Vagina (tissue), 2 donors: ENCODE data around the gene TMEM205. TPM values are rescaled to one million over a fixed set of nuclear protein-coding genes. Genes with fewer than 3 reads are reported as not detected.
A peak's percentile ranks its signal among the peaks of the same experiment; 100 is the strongest.

Source experiments
- DNase-seq, 2 donors: peaks; one replicate each; pipeline ENCODE4 v3.0.0-alpha.2; 2017; ENCODE audit errors: extremely low spot score in 2 of 2
- H3K27ac ChIP-seq: fragments of 200-600 bp; sonication (generic); one replicate; pipeline ENCODE4 v1.5.1; 2019
- H3K27me3 ChIP-seq: fragments of 200-600 bp; sonication (generic); one replicate; pipeline ENCODE4 v1.5.1; 2019
- H3K36me3 ChIP-seq, 2 donors: fragments of 200-600 bp; sonication (generic); one replicate each; pipeline ENCODE4 v1.5.1; 2017 to 2019
- H3K4me1 ChIP-seq: fragments of 200-600 bp; sonication (generic); one replicate; pipeline ENCODE4 v1.5.1; 2019
- H3K4me3 ChIP-seq, 2 donors: fragments of 200-600 bp; sonication (generic); 1 replicate in 1 of 2; 2 replicates in 1 of 2; pipeline ENCODE4 v1.5.1; 2016 to 2019
- H3K9me3 ChIP-seq: fragments of 200-600 bp; sonication (generic); one replicate; pipeline ENCODE4 v1.5.1; 2019
- POLR2A ChIP-seq, 2 donors: fragments of 450-650 bp; IDR thresholded peaks; one replicate each; pipeline ENCODE4 v1.6.1; 2017; ENCODE audit warnings: antibody characterized with exemption in 2 of 2, mild to moderate bottlenecking in 2 of 2, moderate library complexity in 2 of 2
- POLR2AphosphoS5 ChIP-seq, 2 donors: sonication (generic); formaldehyde crosslinking; IDR thresholded peaks; one replicate each; pipeline ENCODE4 v1.9.0; 2017; ENCODE audit warnings: antibody characterized with exemption in 2 of 2, mild to moderate bottlenecking in 2 of 2, low read depth in 1 of 2; ENCODE audit not compliant: insufficient read depth in 1 of 2
- intact Hi-C: fragments of 100-400 bp; cut with DNase I; formaldehyde crosslinking; loops from one replicate; pipeline ENCODE4 v1.15.1; 2023
- total RNA-seq: library from RNA; depleted of rRNA; stranded (reverse); fragments of >200 nt; gene quantifications from one replicate; pipeline ENCODE4 v1.2.3, GENCODE V29; 2016
- TF ChIP-seq, protein P1 (sequence below), 3 experiments: fragments of 450-650 bp in 2 of 3; fragments of 200-600 bp in 1 of 3; sonication (generic) in 1 of 3; IDR thresholded peaks; one replicate each; pipeline ENCODE4 v1.5.1; 2017 to 2019; ENCODE audit warnings: antibody characterized with exemption in 3 of 3, mild to moderate bottlenecking in 2 of 3, moderate library complexity in 2 of 3

TMEM205 gene
- total RNA-seq, 1 donor from 2014 or later, result 173 TPM

DNA sequence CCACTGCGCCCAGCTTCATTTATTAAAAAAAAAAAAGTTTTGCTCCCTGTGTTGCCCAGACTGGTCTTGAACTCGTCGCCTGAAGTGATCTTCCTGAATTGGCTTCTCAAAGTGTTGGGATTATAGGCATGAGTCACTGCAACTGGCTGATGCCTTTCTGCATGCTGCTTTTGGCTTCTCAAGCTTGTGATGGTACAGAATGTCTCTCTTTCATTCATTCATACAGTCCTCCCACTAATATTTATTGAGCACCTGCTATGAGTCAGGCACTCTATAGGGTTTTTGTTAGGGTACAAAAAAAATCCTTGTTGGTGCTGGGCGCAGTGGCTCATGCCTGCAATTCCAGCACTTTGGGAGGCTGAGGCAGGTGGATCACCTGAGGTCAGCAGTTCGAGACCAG, 41.1 kb downstream of the TMEM205 start:
- TF ChIP-seq POLR2AphosphoS5 (IDR thresholded peaks at IDR 0.05; ENCODE audit: insufficient read depth in 1 of 2, low read depth in 1 of 2) (no peak), POLR2A (IDR thresholded peaks at IDR 0.05) (no peak)
- TF ChIP-seq, protein P1, sequence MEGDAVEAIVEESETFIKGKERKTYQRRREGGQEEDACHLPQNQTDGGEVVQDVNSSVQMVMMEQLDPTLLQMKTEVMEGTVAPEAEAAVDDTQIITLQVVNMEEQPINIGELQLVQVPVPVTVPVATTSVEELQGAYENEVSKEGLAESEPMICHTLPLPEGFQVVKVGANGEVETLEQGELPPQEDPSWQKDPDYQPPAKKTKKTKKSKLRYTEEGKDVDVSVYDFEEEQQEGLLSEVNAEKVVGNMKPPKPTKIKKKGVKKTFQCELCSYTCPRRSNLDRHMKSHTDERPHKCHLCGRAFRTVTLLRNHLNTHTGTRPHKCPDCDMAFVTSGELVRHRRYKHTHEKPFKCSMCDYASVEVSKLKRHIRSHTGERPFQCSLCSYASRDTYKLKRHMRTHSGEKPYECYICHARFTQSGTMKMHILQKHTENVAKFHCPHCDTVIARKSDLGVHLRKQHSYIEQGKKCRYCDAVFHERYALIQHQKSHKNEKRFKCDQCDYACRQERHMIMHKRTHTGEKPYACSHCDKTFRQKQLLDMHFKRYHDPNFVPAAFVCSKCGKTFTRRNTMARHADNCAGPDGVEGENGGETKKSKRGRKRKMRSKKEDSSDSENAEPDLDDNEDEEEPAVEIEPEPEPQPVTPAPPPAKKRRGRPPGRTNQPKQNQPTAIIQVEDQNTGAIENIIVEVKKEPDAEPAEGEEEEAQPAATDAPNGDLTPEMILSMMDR (IDR thresholded peaks at IDR 0.05), result no peak
- Histone ChIP-seq H3K27me3 (no peaks in the 10 kb centered on the region), H3K36me3 (no peaks in the 10 kb centered on the region), H3K27ac (no peak overlapping the region), H3K4me1 (no peaks in the 10 kb centered on the region), H3K4me3 (no peak overlapping the region), H3K9me3 (no peaks in the 10 kb centered on the region)
- no peak for DNase-seq
- intact Hi-C loops, result no loop called here

DNA sequence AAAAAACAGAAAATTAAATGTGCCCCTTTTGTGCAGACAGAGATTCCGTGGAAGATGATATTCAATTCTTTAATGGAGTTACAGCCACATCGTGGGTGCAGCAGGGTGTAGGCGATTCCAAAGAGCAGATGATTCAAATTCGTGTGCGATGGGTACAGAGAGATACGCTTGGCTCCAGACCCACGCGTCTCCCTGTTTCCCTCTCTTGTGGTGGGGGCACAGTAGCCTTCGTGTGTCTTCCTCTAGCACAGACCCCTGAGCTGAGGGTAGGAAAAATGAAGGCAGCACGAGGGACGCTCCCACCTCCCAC, 45.3 kb downstream of the TMEM205 start:
- no peak overlapping the region for H3K27ac ChIP-seq
- H3K4me3 ChIP-seq, result no peak overlapping the region
- H3K4me1 ChIP-seq, result peaks cover 12% of the 10 kb centered on the region
- TF ChIP-seq POLR2AphosphoS5 (IDR thresholded peaks at IDR 0.05; ENCODE audit: insufficient read depth in 1 of 2, low read depth in 1 of 2), result no peak
- TF ChIP-seq, protein P1 (IDR thresholded peaks at IDR 0.05), result no peak
- no peak for TF ChIP-seq POLR2A (IDR thresholded peaks at IDR 0.05)
- no peaks in the 10 kb centered on the region for H3K27me3 ChIP-seq
- DNase-seq, result no peak
- no peaks in the 10 kb centered on the region for H3K36me3 ChIP-seq
- no peaks in the 10 kb centered on the region for H3K9me3 ChIP-seq
- intact Hi-C loops, result no loop called here

DNA sequence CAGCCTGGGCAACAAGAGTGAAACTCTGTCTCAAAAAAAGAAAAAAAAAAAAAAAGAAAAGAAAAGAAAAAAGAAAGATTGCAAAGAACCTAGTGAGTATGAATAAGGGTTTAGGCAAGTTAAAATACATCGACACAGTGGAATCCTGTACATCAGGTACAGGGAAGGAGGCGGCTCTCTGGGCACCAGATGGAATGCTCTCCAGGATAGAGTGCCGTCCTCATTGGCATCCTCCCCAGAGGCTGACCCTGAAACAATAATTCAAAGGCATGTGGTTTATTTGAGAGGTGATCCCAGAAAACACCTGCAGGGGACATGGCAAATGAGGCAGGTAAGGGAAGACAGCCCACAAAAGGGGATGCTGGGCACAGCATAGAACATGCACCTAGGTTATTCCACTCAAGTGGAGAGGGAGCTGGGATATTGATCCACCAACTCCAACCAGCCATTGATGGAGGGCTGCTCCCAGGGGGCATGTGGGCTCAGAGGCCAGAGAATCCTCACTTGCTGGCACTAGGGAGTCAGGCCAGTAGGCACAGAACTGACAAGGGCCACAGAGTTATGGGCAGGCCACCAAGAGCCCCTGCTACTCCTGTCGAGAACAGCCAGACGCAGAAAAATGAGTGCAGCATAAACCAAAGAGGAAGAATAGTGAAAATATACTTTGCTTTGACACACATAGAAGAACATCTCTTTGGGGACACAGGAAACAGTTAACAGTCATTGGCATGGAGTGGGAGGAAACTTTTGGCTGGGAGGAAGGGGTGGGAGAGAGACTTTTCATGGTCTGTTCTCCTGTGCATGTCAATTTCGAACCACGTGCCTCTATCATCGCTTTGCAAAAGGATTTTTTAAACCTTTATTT, 45.9 kb downstream of the TMEM205 start:
- intact Hi-C loops, result loop anchor here (10.0 kb wide), 2 partner anchors 155 to 185 kb away; partner anchors contain the start of gene ELAVL3
- no peak for TF ChIP-seq POLR2A (IDR thresholded peaks at IDR 0.05)
- TF ChIP-seq, protein P1 (IDR thresholded peaks at IDR 0.05), result no peak
- TF ChIP-seq POLR2AphosphoS5 (IDR thresholded peaks at IDR 0.05; ENCODE audit: insufficient read depth in 1 of 2, low read depth in 1 of 2), result no peak
- H3K27ac ChIP-seq, result no peak overlapping the region
- H3K4me3 ChIP-seq, result no peak overlapping the region
- DNase-seq, result no peak
- H3K36me3 ChIP-seq, result no peaks in the 10 kb centered on the region
- peaks cover 12% of the 10 kb centered on the region for H3K4me1 ChIP-seq
- H3K27me3 ChIP-seq, result no peaks in the 10 kb centered on the region
- H3K9me3 ChIP-seq, result no peaks in the 10 kb centered on the region

DNA sequence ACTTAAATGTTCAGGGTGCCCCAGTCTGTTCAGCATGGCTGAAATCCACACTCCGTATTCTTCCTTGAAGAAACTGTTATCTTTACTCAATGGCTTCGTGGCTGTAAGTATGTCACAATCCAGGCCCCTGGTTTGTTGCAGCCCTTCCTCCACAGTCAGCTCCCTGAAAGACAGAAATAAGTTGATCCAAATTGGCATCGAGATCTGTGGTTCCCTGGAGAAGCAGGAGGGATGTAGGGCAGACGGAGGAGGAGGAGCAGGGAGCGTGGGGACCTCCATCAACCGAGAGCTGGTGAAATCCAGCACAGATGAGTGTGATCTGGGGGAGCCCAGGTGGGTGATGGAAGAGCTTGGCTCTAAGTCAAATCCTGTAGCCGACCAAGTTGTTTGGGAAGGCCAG, 49.8 kb downstream of the TMEM205 start:
- no peaks in the 10 kb centered on the region for H3K36me3 ChIP-seq
- intact Hi-C loops, result loop anchor here (10.0 kb wide), 2 partner anchors 159 to 189 kb away; partner anchors contain the start of gene ELAVL3
- peak in 1 of 2 donors; percentile 93 for DNase-seq
- peaks cover 26% of the 10 kb centered on the region for H3K4me1 ChIP-seq
- TF ChIP-seq, protein P1 (IDR thresholded peaks at IDR 0.05), result no peak
- TF ChIP-seq POLR2AphosphoS5 (IDR thresholded peaks at IDR 0.05; ENCODE audit: insufficient read depth in 1 of 2, low read depth in 1 of 2) (peak in 1 of 2 donors; percentile 14), POLR2A (IDR thresholded peaks at IDR 0.05) (no peak)
- no peak overlapping the region for H3K4me3 ChIP-seq
- no peaks in the 10 kb centered on the region for H3K27me3 ChIP-seq
- no peaks in the 10 kb centered on the region for H3K9me3 ChIP-seq
- peak overlapping the region; percentile 72 for H3K27ac ChIP-seq

DNA sequence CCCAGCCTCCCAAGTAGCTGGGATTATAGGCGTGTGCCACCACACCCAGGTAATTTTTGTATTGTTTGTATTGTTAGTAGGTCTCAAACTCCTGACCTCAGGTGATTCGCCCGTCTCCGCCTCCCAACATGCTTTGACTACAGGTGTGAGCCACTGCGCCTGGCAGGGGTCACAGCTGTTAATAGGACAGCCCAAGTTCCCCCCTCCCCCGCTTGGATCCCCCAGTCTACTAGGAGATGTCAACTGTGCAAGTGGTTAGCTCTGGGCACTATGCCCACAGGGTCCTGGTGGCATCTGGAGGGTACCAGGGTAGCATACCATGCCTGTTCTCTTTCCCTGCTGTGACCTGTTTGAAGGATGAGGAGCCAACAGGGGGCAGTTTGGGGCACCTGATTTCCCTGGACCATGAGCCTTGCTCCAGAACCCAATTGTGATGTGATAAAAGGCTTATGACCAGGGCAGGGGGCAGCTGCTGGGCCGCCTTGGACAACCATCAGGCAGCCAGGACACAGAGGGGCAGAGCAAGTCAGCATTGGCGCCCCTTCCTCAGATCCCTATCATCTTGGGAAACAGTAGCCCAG, 50.3 kb downstream of the TMEM205 start, which contains the start of gene TSPAN16:
TSPAN16 (plus strand) TSS at position 496 of the 581 bp plus-strand sequence. CDS start 138 bp downstream, outside the sequence.
- H3K4me1 ChIP-seq, result peaks cover 26% of the 10 kb centered on the region
- peak within 1 kb of the TSS; percentile 72 for H3K27ac ChIP-seq
- DNase-seq, result no peak
- no peak for TF ChIP-seq POLR2AphosphoS5 (IDR thresholded peaks at IDR 0.05; ENCODE audit: insufficient read depth in 1 of 2, low read depth in 1 of 2)
- no peak for TF ChIP-seq POLR2A (IDR thresholded peaks at IDR 0.05)
- TF ChIP-seq, protein P1 (IDR thresholded peaks at IDR 0.05), result no peak
- no peaks in the 10 kb centered on the region for H3K9me3 ChIP-seq
- no peak within 1 kb of the TSS for H3K4me3 ChIP-seq
- no peaks in the 10 kb centered on the region for H3K36me3 ChIP-seq
- intact Hi-C loops, result loop anchor here (2.0 to 10.0 kb wide), 3 partner anchors 85 to 189 kb away; partner anchors contain the start of gene ELAVL3
- no peaks in the 10 kb centered on the region for H3K27me3 ChIP-seq
